Tibial nerve (tissue), 3 donors: ENCODE data around the gene DKK3.

Source experiments
- POLR2A ChIP-seq, 2 donors: fragments of 450-650 bp; IDR thresholded peaks; one replicate each; pipeline ENCODE4 v1.6.1; 2017; ENCODE audit warnings: antibody characterized with exemption in 2 of 2, mild to moderate bottlenecking in 2 of 2, moderate library complexity in 2 of 2
- TF ChIP-seq, protein P1 (sequence below), 5 experiments: fragments of 200-600 bp in 3 of 5; fragments of 450-650 bp in 2 of 5; sonication (generic) in 3 of 5; IDR thresholded peaks; one replicate each; pipeline ENCODE4 v1.5.1; 2016 to 2019; ENCODE audit warnings: antibody characterized with exemption in 5 of 5, mild to moderate bottlenecking in 3 of 5, moderate library complexity in 2 of 5

DNA sequence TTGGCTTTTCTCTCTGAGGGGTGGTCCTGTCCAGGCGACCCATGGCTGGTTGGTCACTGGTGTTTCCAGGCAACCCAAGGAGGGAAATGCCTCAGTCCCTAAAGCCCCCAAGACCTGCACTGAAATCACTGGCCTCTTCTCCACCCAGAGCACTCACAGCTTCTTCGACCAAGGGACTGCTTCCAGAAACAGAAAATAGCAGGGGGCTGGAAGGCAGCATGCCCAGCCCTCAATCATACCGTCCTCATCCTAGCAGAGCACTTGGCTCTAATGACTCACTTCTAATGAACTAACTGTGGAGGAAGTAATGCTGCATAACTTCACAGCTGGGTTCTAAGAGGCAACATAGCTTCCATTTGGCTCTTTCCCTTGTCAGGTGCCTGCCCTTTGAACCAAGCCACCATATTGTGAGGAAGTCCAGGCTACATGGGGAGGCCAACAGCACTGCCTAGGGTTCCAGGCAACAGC lies 27.6 kb downstream of the DKK3 start:
- TF ChIP-seq, protein P1, sequence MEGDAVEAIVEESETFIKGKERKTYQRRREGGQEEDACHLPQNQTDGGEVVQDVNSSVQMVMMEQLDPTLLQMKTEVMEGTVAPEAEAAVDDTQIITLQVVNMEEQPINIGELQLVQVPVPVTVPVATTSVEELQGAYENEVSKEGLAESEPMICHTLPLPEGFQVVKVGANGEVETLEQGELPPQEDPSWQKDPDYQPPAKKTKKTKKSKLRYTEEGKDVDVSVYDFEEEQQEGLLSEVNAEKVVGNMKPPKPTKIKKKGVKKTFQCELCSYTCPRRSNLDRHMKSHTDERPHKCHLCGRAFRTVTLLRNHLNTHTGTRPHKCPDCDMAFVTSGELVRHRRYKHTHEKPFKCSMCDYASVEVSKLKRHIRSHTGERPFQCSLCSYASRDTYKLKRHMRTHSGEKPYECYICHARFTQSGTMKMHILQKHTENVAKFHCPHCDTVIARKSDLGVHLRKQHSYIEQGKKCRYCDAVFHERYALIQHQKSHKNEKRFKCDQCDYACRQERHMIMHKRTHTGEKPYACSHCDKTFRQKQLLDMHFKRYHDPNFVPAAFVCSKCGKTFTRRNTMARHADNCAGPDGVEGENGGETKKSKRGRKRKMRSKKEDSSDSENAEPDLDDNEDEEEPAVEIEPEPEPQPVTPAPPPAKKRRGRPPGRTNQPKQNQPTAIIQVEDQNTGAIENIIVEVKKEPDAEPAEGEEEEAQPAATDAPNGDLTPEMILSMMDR (IDR thresholded peaks at IDR 0.05), result no peak
- TF ChIP-seq POLR2A (IDR thresholded peaks at IDR 0.05), result no peak
